SK-N-SH (cell line): Measurements from ENCODE around the gene CCP110. TPM values are rescaled to one million over a fixed set of nuclear protein-coding genes. Genes with fewer than 3 reads are reported as not detected.

Experiments used
- CTCF ChIA-PET: fragments of 300-600, 350-600 bp; formaldehyde crosslinking; extraction: SDS; loops from one replicate; lab custom pipeline; 2021; lab: Yijun Ruan, JAX
- POLR2A ChIA-PET: fragments of 350-600 bp; sonication (Branson Sonifier 250); formaldehyde crosslinking; extraction: SDS; loops from one replicate; lab custom pipeline; 2020; ENCODE audit warnings: antibody characterized with exemption, inconsistent platforms; lab: Yijun Ruan, JAX
- DNase-seq: peaks from one replicate; pipeline ENCODE4 v3.0.0; 2012
- H2AFZ ChIP-seq: fragments of 200-600 bp; sonication (generic); 2 replicates; pipeline ENCODE4 v1.8.1; 2016; ENCODE audit warnings: antibody characterized with exemption, mild to moderate bottlenecking, low read depth
- H3F3A ChIP-seq: fragments of 200-600 bp; sonication (generic); replicated peaks from 2 replicates; pipeline ENCODE3; 2016; ENCODE audit warnings: antibody characterized with exemption, mild to moderate bottlenecking; ENCODE audit not compliant: insufficient read depth
- H3K27ac ChIP-seq, 2 experiments: fragments of 200-500 bp in 1 of 2; fragments of 200-600 bp in 1 of 2; sonication (Bioruptor generic) in 1 of 2; sonication (generic), shearing (Covaris generic) in 1 of 2; 2 replicates each; pipeline versions ENCODE4 v1.5.1 to v1.6.1; 2014 to 2016; ENCODE audit warnings: low read depth in 2 of 2, inconsistent platforms in 1 of 2, low read length in 1 of 2, mild to moderate bottlenecking in 1 of 2, mixed read lengths in 1 of 2
- H3K27me3 ChIP-seq: fragments of 200-600 bp; sonication (generic), shearing (Covaris generic); 2 replicates; pipeline ENCODE4 v1.6.1; 2016; ENCODE audit warnings: mixed run types; ENCODE audit not compliant: insufficient read depth
- H3K36me3 ChIP-seq, 2 experiments: fragments of 200-500 bp in 1 of 2; fragments of 200-600 bp in 1 of 2; sonication (Bioruptor generic) in 1 of 2; sonication (generic) in 1 of 2; replicated peaks in 1 of 2; 2 replicates each; pipeline versions ENCODE3 to v1.5.1; 2014 to 2016; ENCODE audit warnings: low read length in 1 of 2, mild to moderate bottlenecking in 1 of 2; ENCODE audit not compliant: insufficient read depth in 2 of 2, control insufficient read depth in 1 of 2
- H3K4me1 ChIP-seq, 2 experiments: fragments of 200-500 bp in 1 of 2; fragments of 200-600 bp in 1 of 2; sonication (Bioruptor generic) in 1 of 2; sonication (generic), shearing (Covaris generic) in 1 of 2; 2 replicates each; pipeline versions ENCODE4 v1.5.1 to v1.6.1; 2014 to 2016; ENCODE audit warnings: low read depth in 1 of 2, low read length in 1 of 2, mixed run types in 1 of 2; ENCODE audit not compliant: insufficient read depth in 2 of 2, control insufficient read depth in 1 of 2
- H3K4me2 ChIP-seq: fragments of 200-600 bp; sonication (generic), shearing (Covaris generic); 2 replicates; pipeline ENCODE4 v1.6.1; 2017; ENCODE audit warnings: mixed run types
- H3K4me3 ChIP-seq, 2 experiments: fragments of 200-500 bp in 1 of 2; fragments of 200-600 bp in 1 of 2; sonication (Bioruptor generic) in 1 of 2; sonication (generic), shearing (Covaris generic) in 1 of 2; 2 replicates each; pipeline versions ENCODE4 v1.5.1 to v1.8.1; 2014 to 2016; ENCODE audit warnings: low read depth in 2 of 2, inconsistent platforms in 1 of 2, low read length in 1 of 2, mild to moderate bottlenecking in 1 of 2, mixed read lengths in 1 of 2, moderate library complexity in 1 of 2
- H3K79me2 ChIP-seq: fragments of 200-600 bp; sonication (generic); 2 replicates; pipeline ENCODE4 v1.8.1; 2017; ENCODE audit warnings: mild to moderate bottlenecking; ENCODE audit not compliant: insufficient read depth
- H3K9ac ChIP-seq: fragments of 200-600 bp; sonication (generic); 2 replicates; pipeline ENCODE4 v1.6.1; 2017; ENCODE audit warnings: mixed run types
- H3K9me2 ChIP-seq: fragments of 200-600 bp; sonication (generic); 2 replicates; pipeline ENCODE4 v1.6.1; 2017; ENCODE audit warnings: mixed run types
- H3K9me3 ChIP-seq: fragments of 200-600 bp; sonication (generic); 2 replicates; pipeline ENCODE4 v1.6.1; 2017; ENCODE audit warnings: mixed run types, mild to moderate bottlenecking, moderate library complexity
- H4K20me1 ChIP-seq: fragments of 200-600 bp; sonication (generic); 2 replicates; pipeline ENCODE4 v1.6.1; 2017; ENCODE audit warnings: mild to moderate bottlenecking, mixed run types; ENCODE audit not compliant: insufficient read depth
- CHD2 ChIP-seq: fragments of 150-350 bp; IDR thresholded peaks from 2 replicates; pipeline ENCODE4 v1.6.1; 2018; ENCODE audit warnings: low read length; ENCODE audit not compliant: partially characterized antibody
- EZH2phosphoT487 ChIP-seq: fragments of 200-600 bp; sonication (generic); IDR thresholded peaks from 2 replicates; pipeline ENCODE4 v1.6.1; 2017; ENCODE audit warnings: low read depth, mixed run types, mild to moderate bottlenecking, antibody characterized with exemption, moderate library complexity, borderline replicate concordance
- FOSL2 ChIP-seq: IDR thresholded peaks from 2 replicates; pipeline ENCODE4 v1.4.0; 2012; ENCODE audit warnings: low read depth, mild to moderate bottlenecking, moderate library complexity, borderline replicate concordance
- FOXM1 ChIP-seq: IDR thresholded peaks from 2 replicates; pipeline ENCODE4 v1.4.0; 2012; ENCODE audit warnings: low read depth, mild to moderate bottlenecking
- GABPA ChIP-seq: IDR thresholded peaks from 2 replicates; pipeline ENCODE4 v1.4.0; 2012; ENCODE audit warnings: low read depth, mild to moderate bottlenecking
- GATA2 ChIP-seq: sonication (generic); formaldehyde crosslinking; IDR thresholded peaks from 2 replicates; pipeline ENCODE4 v1.5.0; 2020; ENCODE audit warnings: mild to moderate bottlenecking, missing genetic modification reagents
- JUND ChIP-seq: IDR thresholded peaks from 2 replicates; pipeline ENCODE4 v1.4.0; 2012
- MAX ChIP-seq: IDR thresholded peaks from 2 replicates; pipeline ENCODE4 v1.4.0; 2012; ENCODE audit warnings: low read depth
- MEF2A ChIP-seq: IDR thresholded peaks from 2 replicates; pipeline ENCODE4 v1.4.0; 2012; ENCODE audit warnings: low read depth, borderline replicate concordance
- NFIC ChIP-seq: IDR thresholded peaks from 2 replicates; pipeline ENCODE4 v1.4.0; 2012; ENCODE audit warnings: borderline replicate concordance
- POLR2AphosphoS5 ChIP-seq: IDR thresholded peaks from 2 replicates; pipeline ENCODE4 v1.6.1; 2012; ENCODE audit warnings: low read depth, low read length
- REST ChIP-seq: IDR thresholded peaks from 2 replicates; pipeline ENCODE4 v1.6.1; 2012; ENCODE audit warnings: mild to moderate bottlenecking, low read depth, low read length, moderate library complexity
- RFX5 ChIP-seq: IDR thresholded peaks from 2 replicates; pipeline ENCODE4 v1.6.1; 2012; ENCODE audit warnings: mild to moderate bottlenecking, improper control_type of control experiment, low read length
- RXRA ChIP-seq: IDR thresholded peaks from 2 replicates; pipeline ENCODE4 v1.4.0; 2012; ENCODE audit warnings: low read depth, mild to moderate bottlenecking, borderline replicate concordance
- TCF12 ChIP-seq: IDR thresholded peaks from 2 replicates; pipeline ENCODE4 v1.4.0; 2012
- YY1 ChIP-seq: IDR thresholded peaks from 2 replicates; pipeline ENCODE4 v1.4.0; 2012; ENCODE audit warnings: low read depth, mild to moderate bottlenecking
- WGBS: methylation state at CpG from one replicate; pipeline ENCODE4 v1.1.6; 2017; ENCODE audit warnings: low lambda C conversion rate; 5-methylcytosine and 5-hydroxymethylcytosine counted together
- polyA plus RNA-seq, 3 experiments: library from polyadenylated mRNA; depleted of rRNA; stranded (reverse); fragments of >200 nt; gene quantifications; 2 replicates each; pipeline ENCODE4 v1.2.3, GENCODE V29; 2012
- TF ChIP-seq, protein P1 (sequence below): fragments of 150-350 bp; IDR thresholded peaks from 2 replicates; pipeline ENCODE4 v1.6.1; 2016; ENCODE audit warnings: mild to moderate bottlenecking, low read depth, low read length
- TF ChIP-seq, protein P2 (sequence below): fragments of 200-600 bp; sonication (generic); IDR thresholded peaks from 2 replicates; pipeline ENCODE4 v1.6.1; 2017; ENCODE audit warnings: antibody characterized with exemption, mild to moderate bottlenecking, moderate library complexity

Gene CCP110
- polyA plus RNA-seq, 1 of the 3 experiments (the other 2 are of a cell fraction) = 5.4 TPM

DNA sequence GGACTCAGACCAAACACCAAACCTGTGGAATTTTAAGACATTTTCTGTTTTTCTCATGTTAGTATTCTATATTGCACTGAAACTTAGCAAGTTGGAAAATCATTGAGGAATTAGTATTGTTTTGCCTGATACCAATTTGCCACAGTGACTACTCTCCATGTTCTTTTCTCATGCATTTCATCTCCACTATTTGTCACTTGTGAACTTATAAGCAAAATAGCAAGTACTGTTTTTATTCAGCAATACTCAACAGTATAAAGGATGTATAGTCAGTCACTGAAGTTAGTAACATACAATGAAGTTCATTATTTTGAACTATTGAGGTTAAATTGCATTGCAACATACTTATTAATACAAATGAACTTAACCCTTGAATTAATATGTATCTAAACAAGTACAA lies 25.9 kb downstream of the CCP110 start (continued):
- TF ChIP-seq REST = no peak
- TF ChIP-seq CHD2 = no peak
- no peak for TF ChIP-seq NFIC
- TF ChIP-seq RFX5 = no peak
- no peak for TF ChIP-seq GABPA
- no peak for TF ChIP-seq YY1
- TF ChIP-seq GATA2 (CRISPR knock-in tag) = no peak

GRCh38 chr16:19555186-19555937 lies 31.6 kb downstream of the CCP110 start, which contains the start of gene VPS35L:
Gene VPS35L, plus strand, starts transcription at chr16:19555703. Its CDS starts 27 bp downstream, at chr16:19555730.
- POLR2A ChIA-PET = interaction anchor here (0.9 to 1.8 kb wide), 7 partner anchors 8 to 765 kb away, joined by 3 to 15 read pairs (median 4); partner anchors contain the start of genes CCP110, GDE1, GPRC5B and IQCK
- H3K79me2 ChIP-seq = peaks cover 31% of the 10 kb centered on the region
- TF ChIP-seq MEF2A = no peak
- TF ChIP-seq CHD2 = peak; percentile 90
- peak; percentile 66 for TF ChIP-seq JUND
- peak; percentile 74; the same call in 1 of the 2 replicates for TF ChIP-seq FOSL2
- TF ChIP-seq RFX5 = no peak
- TF ChIP-seq RXRA = no peak
- TF ChIP-seq, protein P1, sequence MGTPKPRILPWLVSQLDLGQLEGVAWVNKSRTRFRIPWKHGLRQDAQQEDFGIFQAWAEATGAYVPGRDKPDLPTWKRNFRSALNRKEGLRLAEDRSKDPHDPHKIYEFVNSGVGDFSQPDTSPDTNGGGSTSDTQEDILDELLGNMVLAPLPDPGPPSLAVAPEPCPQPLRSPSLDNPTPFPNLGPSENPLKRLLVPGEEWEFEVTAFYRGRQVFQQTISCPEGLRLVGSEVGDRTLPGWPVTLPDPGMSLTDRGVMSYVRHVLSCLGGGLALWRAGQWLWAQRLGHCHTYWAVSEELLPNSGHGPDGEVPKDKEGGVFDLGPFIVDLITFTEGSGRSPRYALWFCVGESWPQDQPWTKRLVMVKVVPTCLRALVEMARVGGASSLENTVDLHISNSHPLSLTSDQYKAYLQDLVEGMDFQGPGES = no peak
- peak; percentile 47; the same call in 1 of the 2 replicates for TF ChIP-seq TCF12
- TF ChIP-seq POLR2AphosphoS5 = peak; percentile 93
- TF ChIP-seq MAX = peak; percentile 93
- TF ChIP-seq, protein P2, sequence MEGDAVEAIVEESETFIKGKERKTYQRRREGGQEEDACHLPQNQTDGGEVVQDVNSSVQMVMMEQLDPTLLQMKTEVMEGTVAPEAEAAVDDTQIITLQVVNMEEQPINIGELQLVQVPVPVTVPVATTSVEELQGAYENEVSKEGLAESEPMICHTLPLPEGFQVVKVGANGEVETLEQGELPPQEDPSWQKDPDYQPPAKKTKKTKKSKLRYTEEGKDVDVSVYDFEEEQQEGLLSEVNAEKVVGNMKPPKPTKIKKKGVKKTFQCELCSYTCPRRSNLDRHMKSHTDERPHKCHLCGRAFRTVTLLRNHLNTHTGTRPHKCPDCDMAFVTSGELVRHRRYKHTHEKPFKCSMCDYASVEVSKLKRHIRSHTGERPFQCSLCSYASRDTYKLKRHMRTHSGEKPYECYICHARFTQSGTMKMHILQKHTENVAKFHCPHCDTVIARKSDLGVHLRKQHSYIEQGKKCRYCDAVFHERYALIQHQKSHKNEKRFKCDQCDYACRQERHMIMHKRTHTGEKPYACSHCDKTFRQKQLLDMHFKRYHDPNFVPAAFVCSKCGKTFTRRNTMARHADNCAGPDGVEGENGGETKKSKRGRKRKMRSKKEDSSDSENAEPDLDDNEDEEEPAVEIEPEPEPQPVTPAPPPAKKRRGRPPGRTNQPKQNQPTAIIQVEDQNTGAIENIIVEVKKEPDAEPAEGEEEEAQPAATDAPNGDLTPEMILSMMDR = peak; percentile 68
- peak; percentile 54; the same call in 1 of the 2 replicates for TF ChIP-seq GABPA
- TF ChIP-seq NFIC = no peak
- no peak for TF ChIP-seq FOXM1
- TF ChIP-seq REST = 0 out of 2 replicates have a peak, but pooled peaks have one; percentile 7
- TF ChIP-seq EZH2phosphoT487 = no peak

More at GRCh38 chr16:19555186-19555937, 31.6 kb downstream of the CCP110 start, which contains the start of gene VPS35L:
- H3K9me3 ChIP-seq = no peaks in the 10 kb centered on the region
- no peaks in the 10 kb centered on the region for H3K9me2 ChIP-seq
- peak within 1 kb of the TSS; percentile 73 to 86 for H3K4me3 ChIP-seq
- H3K36me3 ChIP-seq = peaks cover 16 to 37% of the 10 kb centered on the region in 2 experiments
- peak within 1 kb of the TSS; percentile 97 for H2AFZ ChIP-seq
- H3K9ac ChIP-seq = peak within 1 kb of the TSS; percentile 96
- H3K27ac ChIP-seq = peak within 1 kb of the TSS; percentile 88 to 91
- WGBS = 3% methylated on average over 21 of the region's 53 CpGs
- no peaks in the 10 kb centered on the region for H4K20me1 ChIP-seq
- H3K4me1 ChIP-seq = peaks cover 0 to 4% of the 10 kb centered on the region in 2 experiments; a peak in 1 of 4 replicates
- H3K27me3 ChIP-seq = no peaks in the 10 kb centered on the region
- peaks cover 20% of the 10 kb centered on the region for H3F3A ChIP-seq
- peak; percentile 93 for DNase-seq
- CTCF ChIA-PET = interaction anchor here (0.7 to 2.8 kb wide), 21 partner anchors 10 to 828 kb away, joined by 3 to 14 read pairs (median 3); partner anchors contain the start of genes CCP110, GDE1, GPRC5B and IQCK
- H3K4me2 ChIP-seq = peak within 1 kb of the TSS; percentile 89
